Measurements from ENCODE around the gene CNFN. TPM values are rescaled to one million over a fixed set of nuclear protein-coding genes. Genes with fewer than 3 reads are reported as not detected.

CNFN gene
- total RNA-seq, 1 donor from 2014 or later: not detected

- Mint-ChIP-seq H3K27ac (ENCODE audit: unreplicated experiment) (peak overlapping the region; percentile 97), H3K4me1 (ENCODE audit: low read depth) (peaks cover 25% of the 10 kb centered on the region), H3K27me3 (ENCODE audit: low read depth) (peaks cover 2% of the 10 kb centered on the region), H3K4me3 (ENCODE audit: unreplicated experiment) (peak overlapping the region; percentile 85), H3K9me3 (ENCODE audit: low read depth) (no peaks in the 10 kb centered on the region), H3K36me3 (ENCODE audit: low read depth) (no peaks in the 10 kb centered on the region)
- TF ChIP-seq CTCF (IDR thresholded peaks at IDR 0.05): peak; percentile 12
- no peak for DNase-seq (ENCODE audit: low spot score)
These were observed 7.4 kb upstream of the CNFN start for GRCh38 chr19:42397263-42398166.

GRCh38 chr19:42396381-42397262, 6.5 kb upstream of the CNFN start:
- peak; percentile 100 for DNase-seq (ENCODE audit: low spot score)
- H3K27me3 Mint-ChIP-seq (ENCODE audit: low read depth): peaks cover 7% of the 10 kb centered on the region
- no peaks in the 10 kb centered on the region for H3K36me3 Mint-ChIP-seq (ENCODE audit: low read depth)
- no peaks in the 10 kb centered on the region for H3K9me3 Mint-ChIP-seq (ENCODE audit: low read depth)
- H3K4me1 Mint-ChIP-seq (ENCODE audit: low read depth): peaks cover 25% of the 10 kb centered on the region
- no peak for TF ChIP-seq CTCF (IDR thresholded peaks at IDR 0.05)
- peak overlapping the region; percentile 85 for H3K4me3 Mint-ChIP-seq (ENCODE audit: unreplicated experiment)
- peak overlapping the region; percentile 97 for H3K27ac Mint-ChIP-seq (ENCODE audit: unreplicated experiment)

GRCh38 chr19:42394751-42395150, 4.7 kb upstream of the CNFN start:
- no peaks in the 10 kb centered on the region for H3K9me3 Mint-ChIP-seq (ENCODE audit: low read depth)
- peaks cover 2% of the 10 kb centered on the region for H3K36me3 Mint-ChIP-seq (ENCODE audit: low read depth)
- H3K4me3 Mint-ChIP-seq (ENCODE audit: unreplicated experiment): no peak overlapping the region
- TF ChIP-seq CTCF (IDR thresholded peaks at IDR 0.05): no peak
- H3K27me3 Mint-ChIP-seq (ENCODE audit: low read depth): peaks cover 20% of the 10 kb centered on the region
- DNase-seq (ENCODE audit: low spot score): no peak
- peaks cover 19% of the 10 kb centered on the region for H3K4me1 Mint-ChIP-seq (ENCODE audit: low read depth)
- H3K27ac Mint-ChIP-seq (ENCODE audit: unreplicated experiment): no peak overlapping the region

GRCh38 chr19:42392165-42392564, 2.1 kb upstream of the CNFN start:
- Mint-ChIP-seq H3K27me3 (ENCODE audit: low read depth) (peaks cover 26% of the 10 kb centered on the region), H3K4me3 (ENCODE audit: unreplicated experiment) (no peak overlapping the region), H3K36me3 (ENCODE audit: low read depth) (peaks cover 2% of the 10 kb centered on the region), H3K27ac (ENCODE audit: unreplicated experiment) (no peak overlapping the region), H3K9me3 (ENCODE audit: low read depth) (no peaks in the 10 kb centered on the region), H3K4me1 (ENCODE audit: low read depth) (peaks cover 10% of the 10 kb centered on the region)
- no peak for DNase-seq (ENCODE audit: low spot score)
- no peak for TF ChIP-seq CTCF (IDR thresholded peaks at IDR 0.05)

- no peak for TF ChIP-seq CTCF (IDR thresholded peaks at IDR 0.05)
- no peak for DNase-seq (ENCODE audit: low spot score)
- Mint-ChIP-seq H3K36me3 (ENCODE audit: low read depth) (peaks cover 2% of the 10 kb centered on the region), H3K4me3 (ENCODE audit: unreplicated experiment) (no peak overlapping the region), H3K27me3 (ENCODE audit: low read depth) (peaks cover 26% of the 10 kb centered on the region), H3K4me1 (ENCODE audit: low read depth) (peaks cover 6% of the 10 kb centered on the region), H3K27ac (ENCODE audit: unreplicated experiment) (no peak overlapping the region), H3K9me3 (ENCODE audit: low read depth) (no peaks in the 10 kb centered on the region)
These were observed 1.1 kb downstream of the CNFN start for GRCh38 chr19:42388851-42389489.

Data from chondrocyte (in vitro differentiated cells).